GM12873 (cell line): Measurements from ENCODE around the gene FIGLA.
A peak's percentile ranks its signal among the peaks of the same experiment; 100 is the strongest.

Source experiments
- CTCF ChIP-seq: IDR thresholded peaks from 2 replicates; pipeline ENCODE4 v1.5.1; 2012; ENCODE audit warnings: low read depth, mild to moderate bottlenecking, moderate library complexity, low read length, control low read depth; ENCODE audit not compliant: insufficient read depth; ENCODE audit errors: missing control alignments

FIGLA gene

GRCh38 chr2:70795164-70795995 is 4.9 kb upstream of the FIGLA start:
- no peak for TF ChIP-seq CTCF

GRCh38 chr2:70793450-70793849 is 3.0 kb upstream of the FIGLA start:
- TF ChIP-seq CTCF = no peak

GRCh38 chr2:70789304-70790135 is 923 bp downstream of the FIGLA start:
- TF ChIP-seq CTCF = peak; percentile 71

- peak; percentile 60 for TF ChIP-seq CTCF
Measured at GRCh38 chr2:70785137-70785911, 5.1 kb downstream of the FIGLA start.

- TF ChIP-seq CTCF = no peak
Measured at GRCh38 chr2:70784320-70784719, 6.1 kb downstream of the FIGLA start.

- no peak for TF ChIP-seq CTCF
Measured at GRCh38 chr2:70779911-70780545, 10.4 kb downstream of the FIGLA start.

GRCh38 chr2:70779491-70779890 is 11.0 kb downstream of the FIGLA start:
- no peak for TF ChIP-seq CTCF
